Mesendoderm (in vitro differentiated cells): ENCODE data around the gene PIM3.
A peak's percentile ranks its signal among the peaks of the same experiment; 100 is the strongest.

Experiments
- DNase-seq: peaks from one replicate; pipeline ENCODE4 v3.0.0; 2013
- H2AK5ac ChIP-seq: 2 replicates; pipeline ENCODE4 v1.6.1; 2013; ENCODE audit warnings: low read length, inconsistent platforms
- H2BK120ac ChIP-seq: 2 replicates; pipeline ENCODE4 v1.6.1; 2013; ENCODE audit warnings: low read depth, mild to moderate bottlenecking, low read length, moderate library complexity, mixed read lengths
- H2BK15ac ChIP-seq: replicated peaks from 2 replicates; pipeline ENCODE4 v1.6.1; 2013; ENCODE audit warnings: low read depth, mild to moderate bottlenecking, moderate library complexity
- H2BK5ac ChIP-seq: 2 replicates; pipeline ENCODE4 v1.6.1; 2013; ENCODE audit warnings: low read length, inconsistent platforms
- H3K18ac ChIP-seq: 2 replicates; pipeline ENCODE4 v1.6.1; 2013; ENCODE audit warnings: mild to moderate bottlenecking, low read length, mixed read lengths
- H3K23ac ChIP-seq: one replicate; pipeline ENCODE4 v1.6.1; 2013; ENCODE audit warnings: low read length
- H3K27ac ChIP-seq: 2 replicates; pipeline ENCODE4 v1.5.1; 2013; ENCODE audit warnings: low read depth, mild to moderate bottlenecking, inconsistent platforms, low read length, moderate library complexity
- H3K27me3 ChIP-seq: 2 replicates; pipeline ENCODE4 v1.6.1; 2013; ENCODE audit warnings: low read length, control low read depth, mild to moderate bottlenecking, inconsistent platforms; ENCODE audit not compliant: insufficient read depth, poor library complexity
- H3K36me3 ChIP-seq: 2 replicates; pipeline ENCODE4 v1.6.1; 2013; ENCODE audit warnings: low read length, inconsistent platforms; ENCODE audit not compliant: control insufficient read depth, insufficient read depth
- H3K4ac ChIP-seq: one replicate; pipeline ENCODE4 v1.6.1; 2013; ENCODE audit warnings: low read depth, mild to moderate bottlenecking, low read length, moderate library complexity
- H3K4me1 ChIP-seq: 2 replicates; pipeline ENCODE4 v1.6.1; 2013; ENCODE audit warnings: low read depth, low read length, inconsistent platforms; ENCODE audit not compliant: control insufficient read depth
- H3K4me2 ChIP-seq: 2 replicates; pipeline ENCODE4 v1.6.1; 2013; ENCODE audit warnings: low read length
- H3K4me3 ChIP-seq: 2 replicates; pipeline ENCODE4 v1.5.1; 2013; ENCODE audit warnings: mild to moderate bottlenecking, low read length
- H3K56ac ChIP-seq: one replicate; pipeline ENCODE4 v1.6.1; 2013; ENCODE audit warnings: low read length
- H3K79me1 ChIP-seq: 2 replicates; pipeline ENCODE4 v1.6.1; 2013; ENCODE audit warnings: low read length, inconsistent platforms
- H3K79me2 ChIP-seq: 2 replicates; pipeline ENCODE4 v1.6.1; 2013; ENCODE audit warnings: mild to moderate bottlenecking, low read length; ENCODE audit not compliant: control insufficient read depth, insufficient read depth
- H3K9ac ChIP-seq: 2 replicates; pipeline ENCODE4 v1.6.1; 2013; ENCODE audit warnings: low read length, inconsistent platforms
- H4K5ac ChIP-seq: one replicate; pipeline ENCODE4 v1.6.1; 2013; ENCODE audit warnings: low read length
- H4K8ac ChIP-seq: one replicate; pipeline ENCODE4 v1.6.1; 2013; ENCODE audit warnings: low read depth, mild to moderate bottlenecking, control low read depth, low read length, moderate library complexity
- WGBS: extraction: QIAGEN DNeasy Blood & Tissue Kit; methylation state at CpG from one replicate; pipeline ENCODE4 v1.1.7; 2013; ENCODE audit warnings: low lambda C conversion rate, missing lambda C conversion rate; ENCODE audit not compliant: insufficient coverage; ENCODE audit errors: extremely low coverage; 5-methylcytosine and 5-hydroxymethylcytosine counted together

PIM3 gene

GRCh38 chr22:49996119-49996517 is 35.5 kb downstream of the PIM3 start:
- Histone ChIP-seq H2BK15ac (no peak overlapping the region), H3K27me3 (peaks cover 2% of the 10 kb centered on the region), H3K4me3 (no peak overlapping the region), H3K4me1 (no peaks in the 10 kb centered on the region), H3K36me3 (no peaks in the 10 kb centered on the region), H2BK120ac (no peak overlapping the region), H3K9ac (no peak overlapping the region), H3K23ac (peak overlapping the region; percentile 24), H2BK5ac (no peak overlapping the region), H2AK5ac (no peak overlapping the region), H3K56ac (no peak overlapping the region), H3K18ac (no peak overlapping the region), H4K5ac (no peak overlapping the region), H3K79me2 (no peaks in the 10 kb centered on the region), H3K4me2 (no peak overlapping the region), H4K8ac (no peak overlapping the region), H3K4ac (no peak overlapping the region), H3K79me1 (no peaks in the 10 kb centered on the region), H3K27ac (no peak overlapping the region)
- DNase-seq = no peak
- no CpG with 5 or more reads among the region's 4 CpGs for WGBS

- Histone ChIP-seq H3K56ac (no peak overlapping the region), H3K79me2 (no peaks in the 10 kb centered on the region), H4K8ac (no peak overlapping the region), H4K5ac (no peak overlapping the region), H2BK5ac (no peak overlapping the region), H2BK120ac (no peak overlapping the region), H3K9ac (no peak overlapping the region), H3K4ac (no peak overlapping the region), H3K18ac (no peak overlapping the region), H3K27ac (no peak overlapping the region), H2BK15ac (no peak overlapping the region), H3K27me3 (peaks cover 2% of the 10 kb centered on the region), H3K4me2 (no peak overlapping the region), H3K36me3 (no peaks in the 10 kb centered on the region), H3K79me1 (no peaks in the 10 kb centered on the region), H3K4me3 (no peak overlapping the region), H3K4me1 (no peaks in the 10 kb centered on the region), H3K23ac (peak overlapping the region; percentile 24), H2AK5ac (no peak overlapping the region)
- DNase-seq = no peak
- WGBS = no CpG with 5 or more reads among the region's 19 CpGs
These were observed 36.1 kb downstream of the PIM3 start for GRCh38 chr22:49996518-49997250.

DNA sequence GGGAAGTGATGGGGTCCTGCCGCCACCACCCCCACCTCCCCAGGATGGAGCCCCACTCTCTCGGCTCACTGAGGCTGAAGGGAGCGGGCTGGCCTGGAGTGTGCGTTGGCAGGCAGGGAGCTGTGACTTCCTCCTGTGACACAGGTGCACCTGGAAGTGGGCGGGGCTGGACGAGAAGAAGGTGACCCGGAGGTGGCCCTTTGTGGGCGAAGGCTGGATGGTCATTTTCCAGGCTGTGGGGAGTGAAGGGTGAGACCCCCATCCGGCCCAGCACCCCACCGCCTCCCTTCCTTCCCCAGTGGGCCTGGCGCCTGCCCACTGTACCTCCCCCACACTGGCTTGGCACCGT is 36.7 kb downstream of the PIM3 start:
- no peak overlapping the region for H3K9ac ChIP-seq
- H3K27me3 ChIP-seq = peaks cover 2% of the 10 kb centered on the region
- H3K4me2 ChIP-seq = no peak overlapping the region
- no peak overlapping the region for H3K18ac ChIP-seq
- H3K36me3 ChIP-seq = no peaks in the 10 kb centered on the region
- no peaks in the 10 kb centered on the region for H3K79me2 ChIP-seq
- H2BK5ac ChIP-seq = no peak overlapping the region
- H4K8ac ChIP-seq = no peak overlapping the region
- H3K23ac ChIP-seq = no peak overlapping the region
- WGBS = no CpG with 5 or more reads among the region's 12 CpGs
- no peak overlapping the region for H3K27ac ChIP-seq
- H3K79me1 ChIP-seq = no peaks in the 10 kb centered on the region
- no peak overlapping the region for H3K4me3 ChIP-seq
- no peak for DNase-seq
- no peaks in the 10 kb centered on the region for H3K4me1 ChIP-seq
- H2AK5ac ChIP-seq = no peak overlapping the region
- no peak overlapping the region for H4K5ac ChIP-seq
- no peak overlapping the region for H2BK15ac ChIP-seq
- no peak overlapping the region for H2BK120ac ChIP-seq
- H3K4ac ChIP-seq = no peak overlapping the region
- H3K56ac ChIP-seq = no peak overlapping the region

GRCh38 chr22:49997932-49998717 is 37.6 kb downstream of the PIM3 start:
- no peak overlapping the region for H2AK5ac ChIP-seq
- H4K5ac ChIP-seq = no peak overlapping the region
- no peak overlapping the region for H3K18ac ChIP-seq
- H2BK5ac ChIP-seq = no peak overlapping the region
- no peak overlapping the region for H3K4me2 ChIP-seq
- H3K79me2 ChIP-seq = no peaks in the 10 kb centered on the region
- H3K4me1 ChIP-seq = no peaks in the 10 kb centered on the region
- H2BK15ac ChIP-seq = no peak overlapping the region
- H3K79me1 ChIP-seq = no peaks in the 10 kb centered on the region
- no peak overlapping the region for H3K56ac ChIP-seq
- H4K8ac ChIP-seq = no peak overlapping the region
- H3K36me3 ChIP-seq = no peaks in the 10 kb centered on the region
- H3K4me3 ChIP-seq = no peak overlapping the region
- H3K27me3 ChIP-seq = peaks cover 2% of the 10 kb centered on the region
- no peak overlapping the region for H3K27ac ChIP-seq
- no peak for DNase-seq
- H2BK120ac ChIP-seq = no peak overlapping the region
- WGBS = no CpG with 5 or more reads among the region's 21 CpGs
- no peak overlapping the region for H3K9ac ChIP-seq
- H3K4ac ChIP-seq = no peak overlapping the region
- no peak overlapping the region for H3K23ac ChIP-seq

DNA sequence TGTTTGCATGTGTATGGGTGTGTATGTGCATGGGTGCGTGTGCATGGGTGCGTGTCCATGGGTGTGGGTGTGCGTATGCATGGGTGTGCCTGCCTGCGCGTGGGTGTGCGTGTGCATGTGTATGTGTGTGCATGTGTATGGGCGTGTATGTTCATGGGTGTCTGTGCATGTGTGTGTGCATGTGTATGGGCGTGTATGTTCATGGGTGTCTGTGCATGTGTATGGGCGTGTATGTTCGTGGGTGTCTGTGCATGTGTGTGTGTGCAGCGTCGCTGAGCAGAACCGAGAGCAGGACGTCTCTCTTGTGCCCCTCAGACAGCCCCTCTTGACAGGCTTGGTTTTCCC is 38.1 kb downstream of the PIM3 start:
- no peaks in the 10 kb centered on the region for H3K79me2 ChIP-seq
- H4K5ac ChIP-seq = no peak overlapping the region
- no peak overlapping the region for H3K27ac ChIP-seq
- no peak overlapping the region for H2AK5ac ChIP-seq
- H3K18ac ChIP-seq = no peak overlapping the region
- no peak overlapping the region for H2BK120ac ChIP-seq
- no peaks in the 10 kb centered on the region for H3K4me1 ChIP-seq
- DNase-seq = no peak
- H3K56ac ChIP-seq = no peak overlapping the region
- no peak overlapping the region for H3K9ac ChIP-seq
- peaks cover 2% of the 10 kb centered on the region for H3K27me3 ChIP-seq
- no peaks in the 10 kb centered on the region for H3K79me1 ChIP-seq
- no peak overlapping the region for H3K4ac ChIP-seq
- no CpG with 5 or more reads among the region's 14 CpGs for WGBS
- no peak overlapping the region for H2BK15ac ChIP-seq
- no peaks in the 10 kb centered on the region for H3K36me3 ChIP-seq
- no peak overlapping the region for H4K8ac ChIP-seq
- H3K4me3 ChIP-seq = no peak overlapping the region
- no peak overlapping the region for H2BK5ac ChIP-seq
- no peak overlapping the region for H3K23ac ChIP-seq
- no peak overlapping the region for H3K4me2 ChIP-seq
